Left renal cortex interstitium (tissue), 4 donors: Measurements from ENCODE around the gene USP47. TPM values are rescaled to one million over a fixed set of nuclear protein-coding genes. Genes with fewer than 3 reads are reported as not detected.

Source experiments
- DNase-seq, 4 donors: peaks; one replicate each; pipeline ENCODE4 v3.0.0-alpha.2; 2013; ENCODE audit warnings: low read depth in 4 of 4, low spot score in 2 of 4, missing footprints in 1 of 4
- polyA plus RNA-seq, 4 donors: library from polyadenylated mRNA; unstranded; fragments of 120-200 nt; gene quantifications; one replicate each; pipeline ENCODE4 v1.2.1, GENCODE V29; 2013; ENCODE audit not compliant: insufficient read length in 4 of 4

USP47 gene
- polyA plus RNA-seq, 4 donors, result 73.0 to 93.6 (median 90.4) TPM

- DNase-seq, result no peak
Measured at GRCh38 chr11:11963067-11963466, 121.3 kb downstream of the USP47 start.

GRCh38 chr11:11963842-11964773 is 122.3 kb downstream of the USP47 start:
- DNase-seq, result no peak

GRCh38 chr11:11964774-11965150 is 123.0 kb downstream of the USP47 start:
- DNase-seq, result no peak

- no peak for DNase-seq
Measured at GRCh38 chr11:11965192-11965591, 123.4 kb downstream of the USP47 start.

- no peak for DNase-seq
Measured at GRCh38 chr11:11965656-11966353, 124.0 kb downstream of the USP47 start.

- DNase-seq, result no peak
Measured at GRCh38 chr11:11966354-11966741, 124.6 kb downstream of the USP47 start.

- no peak for DNase-seq
Measured at GRCh38 chr11:11966826-11967668, 125.3 kb downstream of the USP47 start.

- DNase-seq, result no peak
Measured at GRCh38 chr11:11967669-11968510, 126.1 kb downstream of the USP47 start.

GRCh38 chr11:11968511-11969280 is 126.9 kb downstream of the USP47 start:
- DNase-seq, result no peak

- DNase-seq, result no peak
Measured at GRCh38 chr11:11969380-11970215, 127.8 kb downstream of the USP47 start.

GRCh38 chr11:11970556-11970955 is 128.8 kb downstream of the USP47 start:
- no peak for DNase-seq

GRCh38 chr11:11971906-11972547 is 130.3 kb downstream of the USP47 start:
- DNase-seq, result no peak

GRCh38 chr11:11972730-11973341 is 131.1 kb downstream of the USP47 start:
- no peak for DNase-seq

GRCh38 chr11:11973361-11973800 is 131.6 kb downstream of the USP47 start:
- no peak for DNase-seq

- no peak for DNase-seq
Measured at GRCh38 chr11:11973866-11974265, 132.1 kb downstream of the USP47 start.

- no peak for DNase-seq
Measured at GRCh38 chr11:11975201-11976092, 133.7 kb downstream of the USP47 start.
